IMR-90 (cell line): ENCODE results near the gene RAF1. TPM values are rescaled to one million over a fixed set of nuclear protein-coding genes. Genes with fewer than 3 reads are reported as not detected.

ENCODE experiments used
- ATAC-seq: fragments of 200-7000 bp; cut with Tn5 transposase; 2 replicates; pipeline ENCODE4 v1.9.1; 2020; ENCODE audit warnings: low read depth, mild to moderate bottlenecking, moderate library complexity
- BruUV-seq: library from RNA; stranded (reverse); fragments of 400-500 nt; replicated peaks from 2 replicates; lab custom pipeline; 2021; lab: Mats Ljungman, UMichigan
- CTCF ChIA-PET: fragments of 300-600 bp; formaldehyde crosslinking; extraction: SDS; loops from one replicate; lab custom pipeline; 2021; ENCODE audit warnings: antibody characterized with exemption; lab: Yijun Ruan, JAX
- POLR2A ChIA-PET: fragments of 300-600 bp; sonication (Branson Sonifier 250); formaldehyde crosslinking; loops from one replicate; lab custom pipeline; 2022; ENCODE audit warnings: antibody characterized with exemption; ENCODE audit not compliant: unreplicated experiment; lab: Charles Lee
- DNase-seq: peaks from one replicate; pipeline ENCODE4 v3.0.0; 2013
- H2AFZ ChIP-seq: replicated peaks from 2 replicates; pipeline ENCODE3; 2013; ENCODE audit warnings: low read length, mild to moderate bottlenecking; ENCODE audit not compliant: poor library complexity
- H2AK5ac ChIP-seq: 2 replicates; pipeline ENCODE4 v1.6.1; 2013; ENCODE audit warnings: low read depth, low read length, inconsistent platforms
- H2AK9ac ChIP-seq: replicated peaks from 2 replicates; pipeline ENCODE3; 2013; ENCODE audit warnings: mild to moderate bottlenecking, low read depth, low read length, moderate library complexity; ENCODE audit not compliant: poor library complexity
- H2BK120ac ChIP-seq: 2 replicates; pipeline ENCODE4 v1.6.1; 2013; ENCODE audit warnings: low read depth, low read length, inconsistent platforms
- H2BK15ac ChIP-seq: 3 replicates; pipeline ENCODE4 v1.6.1; 2013; ENCODE audit warnings: low read depth, low read length, inconsistent platforms
- H2BK20ac ChIP-seq: 2 replicates; pipeline ENCODE4 v1.6.1; 2013; ENCODE audit warnings: low read depth, mild to moderate bottlenecking, inconsistent platforms, low read length, moderate library complexity
- H2BK5ac ChIP-seq: 2 replicates; pipeline ENCODE4 v1.6.1; 2013; ENCODE audit warnings: mild to moderate bottlenecking, low read depth, low read length, inconsistent platforms; ENCODE audit not compliant: poor library complexity, severe bottlenecking
- H3K14ac ChIP-seq: replicated peaks from 2 replicates; pipeline ENCODE4 v1.6.1; 2013; ENCODE audit warnings: low read depth, low read length, inconsistent platforms
- H3K18ac ChIP-seq: 2 replicates; pipeline ENCODE4 v1.6.1; 2013; ENCODE audit warnings: low read depth, low read length, control low read depth
- H3K23ac ChIP-seq: 2 replicates; pipeline ENCODE4 v1.6.1; 2013; ENCODE audit warnings: low read depth, low read length, inconsistent platforms
- H3K27ac ChIP-seq: 2 replicates; pipeline ENCODE4 v1.5.1; 2013; ENCODE audit warnings: mild to moderate bottlenecking, control low read depth, low read length; ENCODE audit not compliant: insufficient read depth
- H3K27me3 ChIP-seq: 2 replicates; pipeline ENCODE4 v1.6.1; 2013; ENCODE audit warnings: low read length; ENCODE audit not compliant: control insufficient read depth, insufficient read depth
- H3K36me3 ChIP-seq: 2 replicates; pipeline ENCODE4 v1.6.1; 2013; ENCODE audit warnings: low read length, mixed read lengths; ENCODE audit not compliant: control insufficient read depth, insufficient read depth
- H3K4ac ChIP-seq: 2 replicates; pipeline ENCODE4 v1.6.1; 2013; ENCODE audit warnings: low read depth, low read length, inconsistent platforms
- H3K4me1 ChIP-seq: 2 replicates; pipeline ENCODE4 v1.6.1; 2013; ENCODE audit warnings: low read length, mixed read lengths; ENCODE audit not compliant: control insufficient read depth, insufficient read depth
- H3K4me2 ChIP-seq: 2 replicates; pipeline ENCODE4 v1.6.1; 2013; ENCODE audit warnings: low read depth, mild to moderate bottlenecking, control low read depth, low read length, moderate library complexity
- H3K4me3 ChIP-seq: 2 replicates; pipeline ENCODE4 v1.5.1; 2013; ENCODE audit warnings: low read depth, mild to moderate bottlenecking, control low read depth, low read length, moderate library complexity; ENCODE audit not compliant: insufficient read depth
- H3K56ac ChIP-seq: 2 replicates; pipeline ENCODE4 v1.6.1; 2013; ENCODE audit warnings: low read length, inconsistent platforms; ENCODE audit not compliant: insufficient read depth; ENCODE audit errors: extremely low read depth
- H3K79me1 ChIP-seq, 2 experiments: 2 replicates each; pipeline ENCODE4 v1.6.1; 2013; ENCODE audit warnings: low read length in 2 of 2, inconsistent platforms in 1 of 2, low read depth in 1 of 2
- H3K9ac ChIP-seq: 2 replicates; pipeline ENCODE4 v1.6.1; 2013; ENCODE audit warnings: low read depth, low read length, control low read depth
- H3K9me1 ChIP-seq: 2 replicates; pipeline ENCODE4 v1.6.1; 2013; ENCODE audit warnings: low read length, inconsistent platforms; ENCODE audit not compliant: insufficient read depth
- H3K9me3 ChIP-seq: 2 replicates; pipeline ENCODE4 v1.6.1; 2013; ENCODE audit warnings: low read length; ENCODE audit not compliant: control insufficient read depth, insufficient read depth
- H4K20me1 ChIP-seq: 2 replicates; pipeline ENCODE4 v1.6.1; 2013; ENCODE audit warnings: low read length, inconsistent platforms; ENCODE audit not compliant: insufficient read depth
- H4K5ac ChIP-seq: 2 replicates; pipeline ENCODE4 v1.6.1; 2013; ENCODE audit warnings: mild to moderate bottlenecking, low read depth, low read length, control low read depth
- H4K8ac ChIP-seq, 2 experiments: 2 replicates each; pipeline ENCODE4 v1.6.1; 2013; ENCODE audit warnings: low read depth in 2 of 2, low read length in 2 of 2, control low read depth in 1 of 2, inconsistent platforms in 1 of 2
- H4K91ac ChIP-seq: 2 replicates; pipeline ENCODE4 v1.6.1; 2013; ENCODE audit warnings: low read depth, low read length, inconsistent platforms; ENCODE audit not compliant: insufficient read depth
- BHLHE40 ChIP-seq: fragments of 150-350 bp; IDR thresholded peaks from 2 replicates; pipeline ENCODE4 v1.6.1; 2016; ENCODE audit warnings: mild to moderate bottlenecking, low read depth, low read length
- CHD1 ChIP-seq: IDR thresholded peaks from 2 replicates; pipeline ENCODE4 v1.6.1; 2012; ENCODE audit warnings: low read depth, low read length, improper control_type of control experiment
- MXI1 ChIP-seq: IDR thresholded peaks from 2 replicates; pipeline ENCODE4 v1.6.1; 2012; ENCODE audit warnings: low read depth, mild to moderate bottlenecking, low read length, moderate library complexity, borderline replicate concordance
- RAD21 ChIP-seq: IDR thresholded peaks from 2 replicates; pipeline ENCODE4 v1.6.1; 2012; ENCODE audit warnings: low read length, improper control_type of control experiment
- SMC3 ChIP-seq: fragments of 150-350 bp; IDR thresholded peaks from 2 replicates; pipeline ENCODE4 v1.6.1; 2016; ENCODE audit warnings: low read depth, mild to moderate bottlenecking, antibody characterized with exemption, low read length, moderate library complexity
- WGBS, 2 experiments: methylation state at CpG; one replicate each; pipeline versions ENCODE4 v1.1.5 to v1.1.7; 2013; ENCODE audit warnings: missing lambda C conversion rate in 2 of 2; ENCODE audit not compliant: insufficient read length in 1 of 2; ENCODE audit errors: extremely low coverage in 2 of 2; 5-methylcytosine and 5-hydroxymethylcytosine counted together
- dilution Hi-C: fragments of 300-500 bp; cut with HindIII; formaldehyde crosslinking; loops from one replicate; pipeline ENCODE4 v1.14.3; 2018; ENCODE audit warnings: low sequenced_read_pairs; ENCODE audit not compliant: unreplicated experiment
- in situ Hi-C: fragments of 300-500 bp; cut with MboI; formaldehyde crosslinking; loops from 3 replicates; pipeline ENCODE4 v1.14.3; 2019; ENCODE audit warnings: low sequenced_read_pairs, inconsistent platforms, mixed read lengths
- intact Hi-C: fragments of 100-400 bp; cut with micrococcal nuclease; formaldehyde crosslinking; loops from 2 replicates; pipeline ENCODE4 v1.10.0; 2022
- polyA plus RNA-seq, 3 experiments: library from polyadenylated mRNA; depleted of rRNA; stranded (reverse); fragments of >200 nt; gene quantifications; 2 replicates each; pipeline ENCODE4 v1.2.3, GENCODE V29; 2012; ENCODE audit warnings: low replicate concordance in 1 of 3
- total RNA-seq: library from RNA; depleted of rRNA; stranded (reverse); fragments of >200 nt; gene quantifications from 2 replicates; pipeline ENCODE4 v1.2.3, GENCODE V29; 2012
- TF ChIP-seq, protein P1 (sequence below): fragments of 150-350 bp; IDR thresholded peaks from 2 replicates; pipeline ENCODE4 v1.6.1; 2017; ENCODE audit warnings: mild to moderate bottlenecking, antibody characterized with exemption, low read length, low read depth

RAF1 gene
- total and polyA plus RNA-seq, 2 of the 4 experiments (the other 2 are of a cell fraction): 115 to 151 TPM

DNA sequence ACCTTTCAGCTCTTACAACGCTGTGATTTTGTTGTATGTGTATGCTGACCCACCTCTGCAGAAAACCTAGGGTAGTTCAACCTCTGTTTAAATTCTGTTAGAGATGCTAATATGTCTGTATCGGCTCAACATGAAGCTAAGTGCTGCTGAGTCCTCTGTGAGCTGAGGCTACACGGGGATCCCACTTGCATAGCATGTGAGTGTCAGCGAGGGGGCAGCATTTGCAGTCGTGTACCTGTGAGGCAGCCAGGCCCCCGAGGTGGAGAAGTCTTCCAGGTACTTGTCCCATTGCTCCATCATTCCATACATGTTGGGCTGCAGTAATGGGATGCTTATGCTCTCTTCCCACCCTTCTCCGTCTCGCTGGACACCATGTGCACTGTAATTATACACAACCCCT is 122.3 kb downstream of the RAF1 start:
- no peak overlapping the region for H2AK5ac ChIP-seq
- H3K9me1 ChIP-seq: no peaks in the 10 kb centered on the region; the same call in 1 of the 2 replicates
- CTCF ChIA-PET: no interaction called here
- H3K4ac ChIP-seq: no peak overlapping the region
- no TSS peak for BruUV-seq
- no peaks in the 10 kb centered on the region for H3K4me1 ChIP-seq
- dilution Hi-C loops: no loop called here
- no peak overlapping the region for H2BK15ac ChIP-seq
- H4K5ac ChIP-seq: no peak overlapping the region
- TF ChIP-seq BHLHE40: no peak
- TF ChIP-seq CHD1: no peak
- TF ChIP-seq SMC3: no peak
- TF ChIP-seq, protein P1, sequence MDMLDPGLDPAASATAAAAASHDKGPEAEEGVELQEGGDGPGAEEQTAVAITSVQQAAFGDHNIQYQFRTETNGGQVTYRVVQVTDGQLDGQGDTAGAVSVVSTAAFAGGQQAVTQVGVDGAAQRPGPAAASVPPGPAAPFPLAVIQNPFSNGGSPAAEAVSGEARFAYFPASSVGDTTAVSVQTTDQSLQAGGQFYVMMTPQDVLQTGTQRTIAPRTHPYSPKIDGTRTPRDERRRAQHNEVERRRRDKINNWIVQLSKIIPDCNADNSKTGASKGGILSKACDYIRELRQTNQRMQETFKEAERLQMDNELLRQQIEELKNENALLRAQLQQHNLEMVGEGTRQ: no peak
- no peak for TF ChIP-seq RAD21
- no peak for TF ChIP-seq MXI1
- 100% methylated on average over 1 of the region's 8 CpGs; no CpG with 5 or more reads in 1 of the 2 experiments for WGBS, 2 experiments
- H3K18ac ChIP-seq: no peak overlapping the region
- in situ Hi-C loops: no loop called here
- peaks cover 1% of the 10 kb centered on the region; the same call in 1 of the 2 replicates for H3K36me3 ChIP-seq
- ATAC-seq (no peak), DNase-seq (no peak)
- H4K8ac ChIP-seq: no peak overlapping the region
- POLR2A ChIA-PET: no interaction called here
- H2BK120ac ChIP-seq: no peak overlapping the region
- no peaks in the 10 kb centered on the region for H3K27me3 ChIP-seq
- H3K23ac ChIP-seq: no peak overlapping the region
- H4K20me1 ChIP-seq: no peaks in the 10 kb centered on the region
- no peak overlapping the region for H3K14ac ChIP-seq
- H3K27ac ChIP-seq: no peak overlapping the region
- H3K56ac ChIP-seq: no peak overlapping the region
- H4K91ac ChIP-seq: no peak overlapping the region
- intact Hi-C loops: no loop called here
- H3K9ac ChIP-seq: no peak overlapping the region
- H3K4me3 ChIP-seq: no peak overlapping the region
- no peak overlapping the region for H2BK5ac ChIP-seq
- H2AFZ ChIP-seq: no peak overlapping the region
- H3K4me2 ChIP-seq: no peak overlapping the region
- no peak overlapping the region for H2BK20ac ChIP-seq
- no peaks in the 10 kb centered on the region for H3K9me3 ChIP-seq
- H2AK9ac ChIP-seq: no peak overlapping the region
- H3K79me1 ChIP-seq: no peaks in the 10 kb centered on the region
